Measurements from ENCODE around the gene TAS1R1. TPM values are rescaled to one million over a fixed set of nuclear protein-coding genes. Genes with fewer than 3 reads are reported as not detected.

TAS1R1 gene
- total and polyA plus RNA-seq, 2 experiments from 2014 or later = not detected

GRCh38 chr1:6613361-6614018, 58.4 kb downstream of the TAS1R1 start, which contains the start of gene PHF13:
TSS of gene PHF13 (plus strand) at chr1:6613731. CDS start at chr1:6614067, 336 bp downstream.
- Histone ChIP-seq H3K9me3 (ENCODE audit: low read depth) (no peaks in the 10 kb centered on the region), H4K20me1 (ENCODE audit: insufficient read depth, poor library complexity, severe bottlenecking) (peaks cover 21% of the 10 kb centered on the region), H3K27me3 (no peaks in the 10 kb centered on the region), H2AFZ (peak within 1 kb of the TSS; percentile 90), H3K79me2 (peaks cover 72% of the 10 kb centered on the region), H3K9me2 (replicated peaks; ENCODE audit: insufficient read depth) (no peaks in the 10 kb centered on the region), H3K4me2 (peak within 1 kb of the TSS; percentile 99), H3K4me1 (ENCODE audit: insufficient read depth) (no peaks in the 10 kb centered on the region), H3K27ac (peak within 1 kb of the TSS; percentile 94), H3K4me3 (peak within 1 kb of the TSS; percentile 87), H3K36me3 (replicated peaks; ENCODE audit: insufficient read depth, low read depth) (no peaks in the 10 kb centered on the region)
- WGBS (ENCODE audit: low lambda C conversion rate, missing lambda C conversion rate) = 1% methylated on average over 20 of the region's 84 CpGs
- TF ChIP-seq EZH2 (IDR thresholded peaks at IDR 0.05; ENCODE audit: borderline replicate concordance) (no peak), CTCF (IDR thresholded peaks at IDR 0.05; ENCODE audit: poor library complexity) (no peak), EZH2phosphoT487 (IDR thresholded peaks at IDR 0.05; ENCODE audit: low read depth, severe bottlenecking, unreplicated experiment) (no peak)
- peak; percentile 100 for DNase-seq (ENCODE audit: low spot score)

GRCh38 chr1:6614019-6614928, 59.2 kb downstream of the TAS1R1 start:
- WGBS (ENCODE audit: low lambda C conversion rate, missing lambda C conversion rate) = no CpG with 5 or more reads among the region's 117 CpGs
- Histone ChIP-seq H3K36me3 (replicated peaks; ENCODE audit: insufficient read depth, low read depth) (no peaks in the 10 kb centered on the region), H3K4me2 (peak overlapping the region; percentile 99), H3K4me3 (peak overlapping the region; percentile 87), H3K9me3 (ENCODE audit: low read depth) (no peaks in the 10 kb centered on the region), H2AFZ (peak overlapping the region; percentile 81), H3K27ac (peak overlapping the region; percentile 94), H3K4me1 (ENCODE audit: insufficient read depth) (no peaks in the 10 kb centered on the region), H3K9me2 (replicated peaks; ENCODE audit: insufficient read depth) (no peaks in the 10 kb centered on the region), H4K20me1 (ENCODE audit: insufficient read depth, poor library complexity, severe bottlenecking) (peaks cover 28% of the 10 kb centered on the region), H3K79me2 (peaks cover 77% of the 10 kb centered on the region), H3K27me3 (no peaks in the 10 kb centered on the region)
- no peak for TF ChIP-seq CTCF (IDR thresholded peaks at IDR 0.05; ENCODE audit: poor library complexity)
- no peak for TF ChIP-seq EZH2 (IDR thresholded peaks at IDR 0.05; ENCODE audit: borderline replicate concordance)
- TF ChIP-seq EZH2phosphoT487 (IDR thresholded peaks at IDR 0.05; ENCODE audit: low read depth, severe bottlenecking, unreplicated experiment) = no peak
- peak; percentile 74 for DNase-seq (ENCODE audit: low spot score)

- 2% methylated on average over 30 of the region's 82 CpGs for WGBS (ENCODE audit: low lambda C conversion rate, missing lambda C conversion rate)
- Histone ChIP-seq H3K9me2 (replicated peaks; ENCODE audit: insufficient read depth) (no peaks in the 10 kb centered on the region), H3K79me2 (peaks cover 84% of the 10 kb centered on the region), H3K27ac (peak overlapping the region; percentile 94), H3K4me3 (peak overlapping the region; percentile 87), H2AFZ (peak overlapping the region; percentile 81), H3K4me2 (peak overlapping the region; percentile 99), H3K4me1 (ENCODE audit: insufficient read depth) (no peaks in the 10 kb centered on the region), H4K20me1 (ENCODE audit: insufficient read depth, poor library complexity, severe bottlenecking) (peaks cover 30% of the 10 kb centered on the region), H3K36me3 (replicated peaks; ENCODE audit: insufficient read depth, low read depth) (no peaks in the 10 kb centered on the region), H3K27me3 (no peaks in the 10 kb centered on the region), H3K9me3 (ENCODE audit: low read depth) (no peaks in the 10 kb centered on the region)
- TF ChIP-seq CTCF (IDR thresholded peaks at IDR 0.05; ENCODE audit: poor library complexity) (no peak), EZH2 (IDR thresholded peaks at IDR 0.05; ENCODE audit: borderline replicate concordance) (no peak), EZH2phosphoT487 (IDR thresholded peaks at IDR 0.05; ENCODE audit: low read depth, severe bottlenecking, unreplicated experiment) (no peak)
- peak; percentile 46 for DNase-seq (ENCODE audit: low spot score)
These were observed 60.0 kb downstream of the TAS1R1 start for GRCh38 chr1:6614929-6615785.
